ENCODE data around the gene MAP7D1. TPM values are rescaled to one million over a fixed set of nuclear protein-coding genes. Genes with fewer than 3 reads are reported as not detected.

Gene MAP7D1
- total and polyA plus RNA-seq, 2 of the 13 experiments (the other 11 are each of a cell fraction or from before 2014, with no cell fraction given): 5.6 to 7.2 TPM

DNA sequence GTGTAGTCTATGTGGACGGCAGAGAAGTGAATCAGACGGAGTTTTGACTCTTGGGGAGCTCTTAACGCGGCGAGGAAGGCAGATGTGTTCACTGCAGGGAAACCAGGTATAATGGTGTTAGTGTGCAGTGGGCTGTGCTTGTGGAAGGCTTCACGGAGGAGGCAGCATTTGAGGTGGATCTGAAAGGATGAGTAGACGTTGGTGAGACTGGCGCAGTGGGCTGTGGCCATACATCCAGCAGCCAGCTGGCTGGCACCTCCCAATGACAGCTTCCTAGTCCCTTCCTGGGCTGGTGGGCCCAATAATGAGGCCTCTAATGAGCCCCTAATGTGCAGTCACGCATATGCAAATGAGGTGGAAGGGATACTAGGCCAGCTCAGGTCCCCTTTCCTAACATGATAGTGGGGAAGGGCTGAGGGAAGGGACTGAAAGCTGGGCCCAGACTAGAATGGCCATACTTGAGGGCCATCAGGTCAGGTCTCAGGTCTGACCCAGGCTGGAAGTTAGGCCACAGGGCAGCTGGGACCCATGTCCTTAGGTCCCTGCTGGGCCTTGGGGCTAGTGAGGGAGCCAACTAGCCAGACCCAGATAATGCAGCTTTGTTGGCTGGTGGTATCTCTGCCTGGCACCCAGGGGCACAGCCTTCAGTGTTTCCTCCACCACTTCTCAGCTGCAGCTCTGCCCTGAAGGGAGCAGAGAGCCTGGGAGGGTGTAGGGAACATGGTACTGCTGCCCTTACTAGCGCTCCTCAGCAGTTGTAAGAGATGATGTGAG, 3.8 kb downstream of the MAP7D1 start:
- ChIA-PET CTCF (ENCODE audit: low intra/inter-chr PET ratio, low total read pairs) (no interaction called here), POLR2A (interaction anchor here (1.2 kb wide), 1 partner anchor 227 kb away, joined by 3 read pairs; no protein-coding TSS in a partner anchor)
- Histone ChIP-seq H3K36me3 (replicated peaks in 1 of 2; ENCODE audit: control insufficient read depth in 1 of 2, insufficient read depth in 2 of 2, low read length in 2 of 2) (no peaks in the 10 kb centered on the region; a peak in 1 of 5 replicates), H3K4me3 (replicated peaks in 1 of 3; ENCODE audit: insufficient read depth in 1 of 3, low read depth in 2 of 3, low read length in 3 of 3) (no peak overlapping the region), H3K27me3 (ENCODE audit: control insufficient read depth in 1 of 2, insufficient read depth in 2 of 2, low read length in 2 of 2) (no peaks in the 10 kb centered on the region), H4K20me1 (ENCODE audit: insufficient read depth, low read length) (no peaks in the 10 kb centered on the region), H3K9me3 (ENCODE audit: low read length) (no peaks in the 10 kb centered on the region), H3K9ac (ENCODE audit: insufficient read depth, low read depth, low read length) (no peak overlapping the region), H3K4me1 (ENCODE audit: insufficient read depth, low read length) (peaks cover 38% of the 10 kb centered on the region), H3K4me2 (ENCODE audit: low read depth, low read length) (no peak overlapping the region), H3K79me2 (ENCODE audit: insufficient read depth, low read length) (peaks cover 5% of the 10 kb centered on the region), H3K27ac (ENCODE audit: extremely low read length, insufficient read depth, low read length) (no peak overlapping the region), H2AFZ (ENCODE audit: low read length) (no peak overlapping the region)
- FAIRE-seq (no peak), DNase-seq (ENCODE audit: low spot score) (no peak), ATAC-seq (no peak)
- intact Hi-C loops (cut with micrococcal nuclease; ENCODE audit: unreplicated experiment) (loop anchor here (10.0 kb wide), 1 partner anchor 65 kb away; the partner anchor contains the start of gene THRAP3), in situ Hi-C loops (cut with HindIII; ENCODE audit: extremely low pct_ligation_motif_present, low pct_unique_long_range_greater_than_20kb) (no loop called here)
- TF ChIP-seq ZBTB1 (CRISPR knock-in tag; IDR thresholded peaks at IDR 0.05; ENCODE audit: borderline replicate concordance): no peak
- TF ChIP-seq, protein P1, sequence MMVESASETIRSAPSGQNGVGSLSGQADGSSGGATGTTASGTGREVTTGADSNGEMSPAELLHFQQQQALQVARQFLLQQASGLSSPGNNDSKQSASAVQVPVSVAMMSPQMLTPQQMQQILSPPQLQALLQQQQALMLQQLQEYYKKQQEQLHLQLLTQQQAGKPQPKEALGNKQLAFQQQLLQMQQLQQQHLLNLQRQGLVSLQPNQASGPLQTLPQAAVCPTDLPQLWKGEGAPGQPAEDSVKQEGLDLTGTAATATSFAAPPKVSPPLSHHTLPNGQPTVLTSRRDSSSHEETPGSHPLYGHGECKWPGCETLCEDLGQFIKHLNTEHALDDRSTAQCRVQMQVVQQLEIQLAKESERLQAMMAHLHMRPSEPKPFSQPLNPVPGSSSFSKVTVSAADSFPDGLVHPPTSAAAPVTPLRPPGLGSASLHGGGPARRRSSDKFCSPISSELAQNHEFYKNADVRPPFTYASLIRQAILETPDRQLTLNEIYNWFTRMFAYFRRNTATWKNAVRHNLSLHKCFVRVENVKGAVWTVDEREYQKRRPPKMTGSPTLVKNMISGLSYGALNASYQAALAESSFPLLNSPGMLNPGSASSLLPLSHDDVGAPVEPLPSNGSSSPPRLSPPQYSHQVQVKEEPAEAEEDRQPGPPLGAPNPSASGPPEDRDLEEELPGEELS (CRISPR knock-in tag; IDR thresholded peaks at IDR 0.05): no peak
- no peak for TF ChIP-seq CC2D1A (CRISPR knock-in tag; IDR thresholded peaks at IDR 0.05)
- no peak for TF ChIP-seq GATA4 (IDR thresholded peaks at IDR 0.05; ENCODE audit: borderline replicate concordance, low read depth)
- TF ChIP-seq, protein P2, sequence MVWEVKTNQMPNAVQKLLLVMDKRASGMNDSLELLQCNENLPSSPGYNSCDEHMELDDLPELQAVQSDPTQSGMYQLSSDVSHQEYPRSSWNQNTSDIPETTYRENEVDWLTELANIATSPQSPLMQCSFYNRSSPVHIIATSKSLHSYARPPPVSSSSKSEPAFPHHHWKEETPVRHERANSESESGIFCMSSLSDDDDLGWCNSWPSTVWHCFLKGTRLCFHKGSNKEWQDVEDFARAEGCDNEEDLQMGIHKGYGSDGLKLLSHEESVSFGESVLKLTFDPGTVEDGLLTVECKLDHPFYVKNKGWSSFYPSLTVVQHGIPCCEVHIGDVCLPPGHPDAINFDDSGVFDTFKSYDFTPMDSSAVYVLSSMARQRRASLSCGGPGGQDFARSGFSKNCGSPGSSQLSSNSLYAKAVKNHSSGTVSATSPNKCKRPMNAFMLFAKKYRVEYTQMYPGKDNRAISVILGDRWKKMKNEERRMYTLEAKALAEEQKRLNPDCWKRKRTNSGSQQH (CRISPR knock-in tag; IDR thresholded peaks at IDR 0.05; ENCODE audit: low read depth): no peak
- TF ChIP-seq, protein P3, sequence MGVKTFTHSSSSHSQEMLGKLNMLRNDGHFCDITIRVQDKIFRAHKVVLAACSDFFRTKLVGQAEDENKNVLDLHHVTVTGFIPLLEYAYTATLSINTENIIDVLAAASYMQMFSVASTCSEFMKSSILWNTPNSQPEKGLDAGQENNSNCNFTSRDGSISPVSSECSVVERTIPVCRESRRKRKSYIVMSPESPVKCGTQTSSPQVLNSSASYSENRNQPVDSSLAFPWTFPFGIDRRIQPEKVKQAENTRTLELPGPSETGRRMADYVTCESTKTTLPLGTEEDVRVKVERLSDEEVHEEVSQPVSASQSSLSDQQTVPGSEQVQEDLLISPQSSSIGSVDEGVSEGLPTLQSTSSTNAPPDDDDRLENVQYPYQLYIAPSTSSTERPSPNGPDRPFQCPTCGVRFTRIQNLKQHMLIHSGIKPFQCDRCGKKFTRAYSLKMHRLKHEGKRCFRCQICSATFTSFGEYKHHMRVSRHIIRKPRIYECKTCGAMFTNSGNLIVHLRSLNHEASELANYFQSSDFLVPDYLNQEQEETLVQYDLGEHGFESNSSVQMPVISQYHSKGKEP (CRISPR knock-in tag; IDR thresholded peaks at IDR 0.05): no peak
- TF ChIP-seq POLR2AphosphoS2 (IDR thresholded peaks at IDR 0.05; ENCODE audit: low read depth, low read length): no peak
- no peak for TF ChIP-seq ZNF160 (CRISPR knock-in tag; IDR thresholded peaks at IDR 0.05)
- no peak for TF ChIP-seq ZBTB7A (CRISPR knock-in tag; IDR thresholded peaks at IDR 0.05)
- TF ChIP-seq RBM22 (optimal IDR thresholded peaks at IDR 0.05; ENCODE audit: low read length): no peak
- no peak for TF ChIP-seq ZNF251 (CRISPR knock-in tag; IDR thresholded peaks at IDR 0.05)
- TF ChIP-seq TEAD2 (CRISPR knock-in tag; IDR thresholded peaks at IDR 0.05): no peak
- TF ChIP-seq JUNB (CRISPR knock-in tag; IDR thresholded peaks at IDR 0.05; ENCODE audit: borderline replicate concordance): no peak
- no peak for TF ChIP-seq ZNF234 (CRISPR knock-in tag; conservative IDR thresholded peaks at IDR 0.05)
- TF ChIP-seq NAIF1 (CRISPR knock-in tag; IDR thresholded peaks at IDR 0.05; ENCODE audit: borderline replicate concordance): no peak
- WGBS (ENCODE audit: low lambda C conversion rate): 92% methylated on average over 10 of the region's 10 CpGs
- BruUV-seq (replicated peaks): no TSS peak
